Body of pancreas (tissue), 4 donors: ENCODE results near the gene PRDM8. TPM values are rescaled to one million over a fixed set of nuclear protein-coding genes. Genes with fewer than 3 reads are reported as not detected.

Source experiments
- ATAC-seq: fragments of 150-250 bp; one replicate; pipeline ENCODE4 v1.9.1; 2016
- DNase-seq, 4 donors: peaks; one replicate each; pipeline ENCODE4 v3.0.0-alpha.2; 2019
- H3K27ac ChIP-seq, 4 donors: fragments of 200-600 bp; sonication (generic); 1 replicate in 3 of 4; 2 replicates in 1 of 4; pipeline versions ENCODE4 v1.5.1 to v1.6.1; 2016 to 2019; ENCODE audit warnings: mild to moderate bottlenecking in 1 of 4, mixed read lengths in 1 of 4, moderate library complexity in 1 of 4
- H3K27me3 ChIP-seq, 2 donors: fragments of 200-600 bp; sonication (generic); one replicate each; pipeline ENCODE4 v1.6.0; 2016; ENCODE audit warnings: mild to moderate bottlenecking in 1 of 2
- H3K36me3 ChIP-seq, 2 donors: fragments of 200-600 bp; sonication (generic); replicated peaks in 1 of 2; 2 replicates each; pipeline ENCODE4 v1.5.1; 2016; ENCODE audit warnings: low read depth in 2 of 2; ENCODE audit not compliant: insufficient read depth in 1 of 2
- H3K4me1 ChIP-seq: fragments of 200-600 bp; sonication (generic); one replicate; pipeline ENCODE4 v1.6.0; 2016
- H3K4me3 ChIP-seq, 2 donors: fragments of 200-600 bp; sonication (generic); 1 replicate in 1 of 2; 2 replicates in 1 of 2; pipeline ENCODE4 v1.5.1; 2016 to 2019
- H3K9me3 ChIP-seq, 3 donors: fragments of 200-600 bp; sonication (generic); 1 replicate in 2 of 3; 2 replicates in 1 of 3; pipeline ENCODE4 v1.5.1; 2016
- POLR2A ChIP-seq, 3 donors: fragments of 450-650 bp; IDR thresholded peaks; one replicate each; pipeline ENCODE4 v1.6.1; 2016; ENCODE audit warnings: antibody characterized with exemption in 3 of 3, mild to moderate bottlenecking in 2 of 3
- WGBS, 2 donors: methylation state at CpG; one replicate each; pipeline ENCODE4 v1.1.5; 2017; 5-methylcytosine and 5-hydroxymethylcytosine counted together
- intact Hi-C: fragments of 100-400 bp; cut with DNase I; formaldehyde crosslinking; loops from one replicate; pipeline ENCODE4 v1.15.1; 2023
- total RNA-seq, 2 donors: library from RNA; depleted of rRNA; stranded (reverse); fragments of >200 nt; gene quantifications; one replicate each; pipeline ENCODE4 v1.1.0, GENCODE V29; 2016
- TF ChIP-seq, protein P1 (sequence below), 7 experiments: fragments of 450-650 bp in 4 of 7; fragments of 200-600 bp in 3 of 7; sonication (generic) in 3 of 7; IDR thresholded peaks; one replicate each; pipeline ENCODE4 v1.5.1; 2016 to 2019; ENCODE audit warnings: antibody characterized with exemption in 7 of 7

Gene PRDM8
- total RNA-seq, 2 donors from 2014 or later: 2.6 to 5.9 TPM

DNA sequence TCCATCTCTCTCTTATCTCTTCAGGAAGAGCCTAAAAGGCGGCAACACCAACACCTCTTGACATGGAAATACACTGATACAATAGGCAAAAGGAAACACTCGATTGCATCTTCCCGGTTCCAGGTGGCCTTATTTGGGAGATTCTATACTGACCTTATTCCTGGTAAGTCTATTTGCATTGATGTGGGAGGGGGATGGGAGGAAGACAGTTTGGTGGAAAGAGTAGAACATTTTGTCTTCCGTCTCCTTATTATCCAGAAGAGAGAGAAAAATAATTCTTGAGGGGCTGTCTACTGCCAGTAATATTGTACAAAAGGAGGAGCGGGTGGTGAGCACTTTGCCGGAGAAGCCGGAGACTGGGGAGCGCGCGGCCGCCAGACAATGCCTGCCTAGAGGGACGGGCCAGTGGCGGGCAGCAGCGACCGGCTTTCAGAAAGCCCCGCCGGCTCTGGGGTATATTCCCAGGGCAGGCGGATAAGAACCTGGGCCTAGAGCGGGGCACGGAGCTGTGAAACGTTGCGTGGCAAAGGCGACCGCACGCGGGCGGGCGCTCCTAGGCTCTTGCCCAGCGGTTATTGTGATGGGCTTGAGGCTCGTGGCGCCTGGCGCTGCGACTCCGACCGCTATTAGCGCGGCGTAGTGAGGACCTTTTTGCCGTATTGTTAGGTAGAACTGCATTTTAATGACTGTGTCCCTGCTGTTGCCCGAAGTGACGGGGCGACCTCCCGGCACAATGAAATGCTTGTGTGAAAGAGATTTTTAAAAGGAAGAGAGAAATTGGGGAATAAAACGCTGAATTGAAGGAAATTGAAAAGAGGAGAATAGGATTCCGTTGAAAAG, 518 bp downstream of the PRDM8 start:
- 17 to 25% methylated on average over 43 to 45 of the region's 45 CpGs for WGBS, 2 donors

DNA sequence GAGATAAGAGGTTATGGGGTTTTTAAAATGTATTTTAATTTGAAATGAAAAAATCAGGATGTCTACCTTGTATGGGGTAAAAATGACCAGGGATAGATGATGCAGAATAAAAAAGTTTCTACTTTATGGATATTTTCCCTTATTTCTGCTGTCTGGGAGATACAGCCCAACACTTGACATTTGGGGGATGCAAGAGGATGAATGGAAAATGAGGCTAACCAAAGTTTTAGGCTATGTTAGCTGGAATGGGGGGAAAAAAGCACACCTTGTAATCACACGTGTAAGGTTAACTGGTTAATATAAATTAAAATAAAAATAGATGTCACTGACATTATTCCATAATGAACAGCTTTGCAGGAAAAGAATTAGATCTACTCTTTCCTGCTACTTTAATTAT, 1.1 kb downstream of the PRDM8 start:
- Histone ChIP-seq H3K27me3 (peaks cover 0 to 6% of the 10 kb centered on the region in 2 donors), H3K9me3 (no peaks in the 10 kb centered on the region), H3K4me1 (peaks cover 36% of the 10 kb centered on the region), H3K36me3 (no peaks in the 10 kb centered on the region), H3K4me3 (no peak overlapping the region), H3K27ac (no peak overlapping the region)
- DNase-seq (no peak), ATAC-seq (no peak)
- no peak for TF ChIP-seq POLR2A (IDR thresholded peaks at IDR 0.05)
- TF ChIP-seq, protein P1, sequence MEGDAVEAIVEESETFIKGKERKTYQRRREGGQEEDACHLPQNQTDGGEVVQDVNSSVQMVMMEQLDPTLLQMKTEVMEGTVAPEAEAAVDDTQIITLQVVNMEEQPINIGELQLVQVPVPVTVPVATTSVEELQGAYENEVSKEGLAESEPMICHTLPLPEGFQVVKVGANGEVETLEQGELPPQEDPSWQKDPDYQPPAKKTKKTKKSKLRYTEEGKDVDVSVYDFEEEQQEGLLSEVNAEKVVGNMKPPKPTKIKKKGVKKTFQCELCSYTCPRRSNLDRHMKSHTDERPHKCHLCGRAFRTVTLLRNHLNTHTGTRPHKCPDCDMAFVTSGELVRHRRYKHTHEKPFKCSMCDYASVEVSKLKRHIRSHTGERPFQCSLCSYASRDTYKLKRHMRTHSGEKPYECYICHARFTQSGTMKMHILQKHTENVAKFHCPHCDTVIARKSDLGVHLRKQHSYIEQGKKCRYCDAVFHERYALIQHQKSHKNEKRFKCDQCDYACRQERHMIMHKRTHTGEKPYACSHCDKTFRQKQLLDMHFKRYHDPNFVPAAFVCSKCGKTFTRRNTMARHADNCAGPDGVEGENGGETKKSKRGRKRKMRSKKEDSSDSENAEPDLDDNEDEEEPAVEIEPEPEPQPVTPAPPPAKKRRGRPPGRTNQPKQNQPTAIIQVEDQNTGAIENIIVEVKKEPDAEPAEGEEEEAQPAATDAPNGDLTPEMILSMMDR (IDR thresholded peaks at IDR 0.05): no peak
- WGBS, 2 donors: 32 to 58% methylated on average over 1 of the region's 1 CpG
- intact Hi-C loops: no loop called here

More for the DNA sequence above, 518 bp downstream of the PRDM8 start:
- Histone ChIP-seq H3K9me3 (no peaks in the 10 kb centered on the region), H3K36me3 (no peaks in the 10 kb centered on the region), H3K4me1 (peaks cover 30% of the 10 kb centered on the region), H3K27ac (no peak overlapping the region), H3K4me3 (no peak overlapping the region), H3K27me3 (peaks cover 0 to 6% of the 10 kb centered on the region in 2 donors)
- intact Hi-C loops: no loop called here
- DNase-seq (no peak), ATAC-seq (no peak)
- TF ChIP-seq, protein P1 (IDR thresholded peaks at IDR 0.05): no peak
- TF ChIP-seq POLR2A (IDR thresholded peaks at IDR 0.05): no peak

DNA sequence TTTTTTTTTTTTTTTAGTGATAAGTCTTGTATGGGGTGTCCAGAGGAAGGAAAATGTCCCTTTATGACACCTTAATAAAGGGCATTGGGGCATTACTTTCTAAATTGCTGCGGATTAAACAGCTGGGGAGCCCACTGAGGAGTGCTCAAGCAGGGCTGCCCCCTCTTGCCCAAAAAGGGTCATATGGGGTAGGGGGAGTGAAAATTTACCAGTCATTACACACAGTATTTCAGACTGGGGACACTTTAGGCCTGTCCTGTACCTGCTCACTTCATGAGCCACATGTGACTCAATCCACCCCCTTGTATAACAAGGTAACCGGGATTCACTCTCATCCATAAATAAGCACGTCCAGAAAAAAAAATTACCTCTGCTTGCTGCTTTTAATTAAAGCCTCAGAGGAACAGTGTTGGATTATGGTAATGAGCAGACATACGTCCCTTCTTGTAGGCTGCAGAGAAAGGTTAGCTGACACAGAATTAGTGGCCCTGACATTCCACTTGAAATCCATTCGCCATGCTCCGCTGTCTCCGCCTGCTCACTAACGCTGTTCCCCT, 1.8 kb downstream of the PRDM8 start:
- DNase-seq: no peak

DNA sequence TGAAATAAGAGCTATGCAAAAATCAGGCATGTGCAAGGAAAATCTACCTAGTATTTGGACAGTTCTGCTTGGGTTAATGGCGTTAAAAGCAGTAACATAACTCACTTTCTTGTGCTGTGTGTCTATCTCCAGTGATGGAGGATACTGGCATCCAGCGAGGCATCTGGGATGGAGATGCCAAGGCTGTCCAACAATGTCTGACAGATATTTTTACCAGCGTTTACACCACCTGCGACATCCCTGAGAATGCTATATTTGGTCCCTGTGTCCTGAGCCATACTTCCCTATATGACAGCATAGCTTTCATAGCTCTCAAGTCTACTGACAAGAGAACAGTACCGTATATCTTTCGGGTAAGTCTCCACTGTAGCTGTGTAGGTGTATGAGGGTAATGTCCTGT, 2.6 kb downstream of the PRDM8 start:
- H3K4me3 ChIP-seq: no peak overlapping the region
- intact Hi-C loops: no loop called here
- H3K4me1 ChIP-seq: peaks cover 40% of the 10 kb centered on the region
- no peak overlapping the region for H3K27ac ChIP-seq
- WGBS, 2 donors: 55 to 57% methylated on average over 6 of the region's 6 CpGs
- TF ChIP-seq POLR2A (IDR thresholded peaks at IDR 0.05): no peak
- TF ChIP-seq, protein P1 (IDR thresholded peaks at IDR 0.05): no peak
- no peaks in the 10 kb centered on the region for H3K36me3 ChIP-seq
- DNase-seq (no peak), ATAC-seq (no peak)
- H3K9me3 ChIP-seq: no peaks in the 10 kb centered on the region
- H3K27me3 ChIP-seq: peaks cover 0 to 6% of the 10 kb centered on the region in 2 donors

More for the DNA sequence above, 1.8 kb downstream of the PRDM8 start:
- TF ChIP-seq, protein P1 (IDR thresholded peaks at IDR 0.05): no peak
- TF ChIP-seq POLR2A (IDR thresholded peaks at IDR 0.05): no peak
- H3K27me3 ChIP-seq: peaks cover 0 to 6% of the 10 kb centered on the region in 2 donors
- no peak overlapping the region for H3K27ac ChIP-seq
- H3K4me3 ChIP-seq: no peak overlapping the region
- H3K9me3 ChIP-seq: no peaks in the 10 kb centered on the region
- no peak for ATAC-seq
- intact Hi-C loops: no loop called here
- peaks cover 40% of the 10 kb centered on the region for H3K4me1 ChIP-seq
- 48 to 54% methylated on average over 8 of the region's 8 CpGs for WGBS, 2 donors
- no peaks in the 10 kb centered on the region for H3K36me3 ChIP-seq
